K562 (cell line): ENCODE data around the gene FAM110D. TPM values are rescaled to one million over a fixed set of nuclear protein-coding genes. Genes with fewer than 3 reads are reported as not detected.
A peak's percentile ranks its signal among the peaks of the same experiment; 100 is the strongest.

Experiments
- ASH1L ChIP-seq: fragments of 450-650 bp; IDR thresholded peaks from 2 replicates; pipeline ENCODE4 v1.6.1; 2018; ENCODE audit warnings: borderline replicate concordance, mild to moderate bottlenecking, low read depth; ENCODE audit not compliant: partially characterized antibody
- ESRRA ChIP-seq: fragments of 450-650 bp; IDR thresholded peaks from 2 replicates; pipeline ENCODE4 v1.6.1; 2014; ENCODE audit warnings: low read depth, mild to moderate bottlenecking, moderate library complexity, borderline replicate concordance
- GATAD2B ChIP-seq: fragments of 450-650 bp; IDR thresholded peaks from 2 replicates; pipeline ENCODE4 v1.6.1; 2017; ENCODE audit warnings: mild to moderate bottlenecking, borderline replicate concordance
- GTF2F1 ChIP-seq: IDR thresholded peaks from 2 replicates; pipeline ENCODE4 v1.6.1; 2011; ENCODE audit warnings: low read depth, low read length, improper control_type of control experiment
- HNRNPK ChIP-seq: fragments of 200-400 bp; formaldehyde crosslinking; IDR thresholded peaks from one replicate; pipeline ENCODE4 v1.6.1; 2018; ENCODE audit warnings: mild to moderate bottlenecking, low read depth, low read length; ENCODE audit not compliant: poor library complexity, severe bottlenecking
- KAT8 ChIP-seq: fragments of 450-650 bp; IDR thresholded peaks from 2 replicates; pipeline ENCODE4 v1.6.1; 2016; ENCODE audit warnings: low read depth, mild to moderate bottlenecking
- SMAD1 ChIP-seq: fragments of 150-350 bp; IDR thresholded peaks from 2 replicates; pipeline ENCODE4 v1.6.1; 2014; ENCODE audit warnings: low read length, low read depth; ENCODE audit not compliant: partially characterized antibody
- XRCC3 ChIP-seq: fragments of 450-650 bp; IDR thresholded peaks from 2 replicates; pipeline ENCODE4 v1.6.1; 2017; ENCODE audit warnings: mild to moderate bottlenecking, moderate library complexity
- ZNF175 ChIP-seq: fragments of 200-800 bp; sonication (Bioruptor generic); IDR thresholded peaks from 2 replicates; pipeline ENCODE4 v1.6.1; 2016; ENCODE audit warnings: low read depth, mild to moderate bottlenecking, missing genetic modification characterization, missing compliant biosample characterization
- ZNF239 ChIP-seq: fragments of 250-450 bp; sonication (Bioruptor Pico); IDR thresholded peaks from 2 replicates; pipeline ENCODE4 v1.4.0; 2020; ENCODE audit warnings: mild to moderate bottlenecking
- ZNF431 ChIP-seq: sonication (generic); formaldehyde crosslinking; IDR thresholded peaks from 2 replicates; pipeline ENCODE4 v1.8.0; 2022; ENCODE audit warnings: mild to moderate bottlenecking, missing genetic modification reagents
- ZNF668 ChIP-seq: fragments of 250-450 bp; sonication (Bioruptor Pico); IDR thresholded peaks from 2 replicates; pipeline ENCODE4 v1.8.0; 2022; ENCODE audit warnings: mild to moderate bottlenecking, inconsistent platforms
- polyA plus RNA-seq, 8 experiments: library from polyadenylated mRNA; depleted of rRNA in 4 of 8; stranded (reverse) in 5 of 8; unstranded in 3 of 8; fragments of >200 nt; fragmentation: Nextera tagmentation in 2 of 8; fragmentation: Illumina TruSeq in 1 of 8; extraction: Ambion mirVana in 2 of 8; extraction: Trizol in 1 of 8; gene quantifications; 2 replicates each; pipeline versions ENCODE4 v1.2.1 to v1.2.3, GENCODE V29; 2011 to 2014; ENCODE audit warnings: inconsistent platforms in 1 of 8, missing spikeins in 1 of 8
- total RNA-seq, 7 experiments: library from RNA; depleted of rRNA in 6 of 7; stranded (reverse); fragments of >200 nt in 6 of 7; fragmentation: Illumina TruSeq in 2 of 7; extraction: Trizol in 2 of 7; gene quantifications; 2 replicates each; pipeline versions ENCODE4 v1.2.1 to v1.2.3, GENCODE V29; 2011 to 2021; ENCODE audit warnings: low replicate concordance in 1 of 7
- TF ChIP-seq, protein P1 (sequence below), 2 experiments: fragments of 450-650 bp in 1 of 2; IDR thresholded peaks; 2 replicates each; pipeline ENCODE4 v1.6.1; 2011 to 2017; ENCODE audit warnings: low read depth in 2 of 2, antibody characterized with exemption in 1 of 2, borderline replicate concordance in 1 of 2, low read length in 1 of 2, mild to moderate bottlenecking in 1 of 2, mixed read lengths in 1 of 2; ENCODE audit not compliant: control insufficient read depth in 1 of 2
- TF ChIP-seq, protein P2 (sequence below): fragments of 250-450 bp; sonication (Bioruptor Pico); IDR thresholded peaks from 2 replicates; pipeline ENCODE4 v1.5.0; 2020; ENCODE audit warnings: mild to moderate bottlenecking, borderline replicate concordance
- TF ChIP-seq, protein P3 (sequence below): sonication (generic); formaldehyde crosslinking; IDR thresholded peaks from 2 replicates; pipeline ENCODE4 v1.4.0; 2020; ENCODE audit warnings: mild to moderate bottlenecking, missing genetic modification reagents
- TF ChIP-seq, protein P4 (sequence below): fragments of 250-450 bp; sonication (Bioruptor Pico); IDR thresholded peaks from 2 replicates; pipeline ENCODE4 v1.6.1; 2021; ENCODE audit warnings: mild to moderate bottlenecking
- TF ChIP-seq, protein P5 (sequence below): sonication (generic); formaldehyde crosslinking; IDR thresholded peaks from 2 replicates; pipeline ENCODE4 v1.8.0; 2022; ENCODE audit warnings: missing genetic modification reagents, mild to moderate bottlenecking, moderate library complexity, borderline replicate concordance

The FAM110D gene
- total and polyA plus RNA-seq, 9 of the 15 experiments (the other 6 are each of a cell fraction or from before 2014, with no cell fraction given), result 0.04 to 1.1 (median 0.33) TPM

DNA sequence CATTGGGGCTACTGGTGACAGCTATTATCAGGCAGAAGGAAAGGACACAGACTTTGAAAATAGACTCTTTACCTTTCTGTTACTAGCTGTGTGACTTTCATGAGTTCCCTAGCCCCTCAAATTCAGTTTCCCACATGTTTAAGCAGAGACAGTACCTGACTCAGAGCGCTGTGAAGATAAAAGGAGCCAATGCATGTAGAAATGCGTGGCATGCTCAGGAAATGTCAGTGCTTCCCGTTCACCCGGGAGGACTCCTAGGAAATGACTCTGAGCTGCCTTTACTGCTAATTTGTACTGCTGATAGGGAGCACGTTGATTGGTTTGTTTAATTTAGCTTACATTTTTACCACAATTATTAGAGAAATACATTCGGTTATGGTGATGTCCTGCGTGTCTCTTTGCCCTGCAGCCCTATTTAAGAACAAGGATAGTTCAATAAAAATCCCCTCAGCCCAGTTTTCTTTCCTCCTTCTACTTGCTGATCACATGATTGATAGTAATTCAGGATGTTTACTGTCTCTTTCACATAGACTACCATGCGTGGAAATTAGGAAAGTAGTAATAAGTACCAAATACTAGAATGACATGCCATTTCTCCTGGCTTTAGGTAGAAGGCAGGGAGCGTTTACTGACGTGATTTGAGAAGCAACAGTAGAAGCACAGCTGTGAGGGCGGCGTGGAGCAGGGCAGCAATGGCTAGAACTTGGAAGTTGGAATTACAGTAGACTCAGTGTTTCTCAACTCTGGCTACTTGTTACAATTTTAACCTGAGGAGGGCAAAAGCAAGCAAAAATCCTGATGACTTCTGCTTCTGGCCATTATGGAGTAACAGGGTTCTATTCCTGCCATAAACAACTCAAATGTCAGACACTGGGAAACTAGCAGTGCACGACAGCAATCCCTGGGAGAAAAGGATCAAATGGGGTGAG is 31.4 kb upstream of the FAM110D start (continued):
- TF ChIP-seq, protein P1, sequence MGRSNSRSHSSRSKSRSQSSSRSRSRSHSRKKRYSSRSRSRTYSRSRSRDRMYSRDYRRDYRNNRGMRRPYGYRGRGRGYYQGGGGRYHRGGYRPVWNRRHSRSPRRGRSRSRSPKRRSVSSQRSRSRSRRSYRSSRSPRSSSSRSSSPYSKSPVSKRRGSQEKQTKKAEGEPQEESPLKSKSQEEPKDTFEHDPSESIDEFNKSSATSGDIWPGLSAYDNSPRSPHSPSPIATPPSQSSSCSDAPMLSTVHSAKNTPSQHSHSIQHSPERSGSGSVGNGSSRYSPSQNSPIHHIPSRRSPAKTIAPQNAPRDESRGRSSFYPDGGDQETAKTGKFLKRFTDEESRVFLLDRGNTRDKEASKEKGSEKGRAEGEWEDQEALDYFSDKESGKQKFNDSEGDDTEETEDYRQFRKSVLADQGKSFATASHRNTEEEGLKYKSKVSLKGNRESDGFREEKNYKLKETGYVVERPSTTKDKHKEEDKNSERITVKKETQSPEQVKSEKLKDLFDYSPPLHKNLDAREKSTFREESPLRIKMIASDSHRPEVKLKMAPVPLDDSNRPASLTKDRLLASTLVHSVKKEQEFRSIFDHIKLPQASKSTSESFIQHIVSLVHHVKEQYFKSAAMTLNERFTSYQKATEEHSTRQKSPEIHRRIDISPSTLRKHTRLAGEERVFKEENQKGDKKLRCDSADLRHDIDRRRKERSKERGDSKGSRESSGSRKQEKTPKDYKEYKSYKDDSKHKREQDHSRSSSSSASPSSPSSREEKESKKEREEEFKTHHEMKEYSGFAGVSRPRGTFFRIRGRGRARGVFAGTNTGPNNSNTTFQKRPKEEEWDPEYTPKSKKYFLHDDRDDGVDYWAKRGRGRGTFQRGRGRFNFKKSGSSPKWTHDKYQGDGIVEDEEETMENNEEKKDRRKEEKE (IDR thresholded peaks at IDR 0.05; ENCODE audit: borderline replicate concordance in 1 of 2, control insufficient read depth in 1 of 2, low read depth in 2 of 2, low read length in 1 of 2), result no peak
- TF ChIP-seq, protein P2, sequence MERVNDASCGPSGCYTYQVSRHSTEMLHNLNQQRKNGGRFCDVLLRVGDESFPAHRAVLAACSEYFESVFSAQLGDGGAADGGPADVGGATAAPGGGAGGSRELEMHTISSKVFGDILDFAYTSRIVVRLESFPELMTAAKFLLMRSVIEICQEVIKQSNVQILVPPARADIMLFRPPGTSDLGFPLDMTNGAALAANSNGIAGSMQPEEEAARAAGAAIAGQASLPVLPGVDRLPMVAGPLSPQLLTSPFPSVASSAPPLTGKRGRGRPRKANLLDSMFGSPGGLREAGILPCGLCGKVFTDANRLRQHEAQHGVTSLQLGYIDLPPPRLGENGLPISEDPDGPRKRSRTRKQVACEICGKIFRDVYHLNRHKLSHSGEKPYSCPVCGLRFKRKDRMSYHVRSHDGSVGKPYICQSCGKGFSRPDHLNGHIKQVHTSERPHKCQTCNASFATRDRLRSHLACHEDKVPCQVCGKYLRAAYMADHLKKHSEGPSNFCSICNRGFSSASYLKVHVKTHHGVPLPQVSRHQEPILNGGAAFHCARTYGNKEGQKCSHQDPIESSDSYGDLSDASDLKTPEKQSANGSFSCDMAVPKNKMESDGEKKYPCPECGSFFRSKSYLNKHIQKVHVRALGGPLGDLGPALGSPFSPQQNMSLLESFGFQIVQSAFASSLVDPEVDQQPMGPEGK (CRISPR knock-in tag), result no peak
- TF ChIP-seq ESRRA (no peak), SMAD1 (no peak), ZNF175 (CRISPR knock-in tag) (peak; percentile 85), XRCC3 (no peak), ZNF431 (CRISPR knock-in tag) (no peak), KAT8 (no peak), ZNF239 (CRISPR knock-in tag) (no peak), ASH1L (no peak), HNRNPK (no peak), GTF2F1 (no peak), GATAD2B (no peak), ZNF668 (CRISPR knock-in tag) (0 out of 2 replicates have a peak, but pooled peaks have one; percentile 69)
- TF ChIP-seq, protein P3, sequence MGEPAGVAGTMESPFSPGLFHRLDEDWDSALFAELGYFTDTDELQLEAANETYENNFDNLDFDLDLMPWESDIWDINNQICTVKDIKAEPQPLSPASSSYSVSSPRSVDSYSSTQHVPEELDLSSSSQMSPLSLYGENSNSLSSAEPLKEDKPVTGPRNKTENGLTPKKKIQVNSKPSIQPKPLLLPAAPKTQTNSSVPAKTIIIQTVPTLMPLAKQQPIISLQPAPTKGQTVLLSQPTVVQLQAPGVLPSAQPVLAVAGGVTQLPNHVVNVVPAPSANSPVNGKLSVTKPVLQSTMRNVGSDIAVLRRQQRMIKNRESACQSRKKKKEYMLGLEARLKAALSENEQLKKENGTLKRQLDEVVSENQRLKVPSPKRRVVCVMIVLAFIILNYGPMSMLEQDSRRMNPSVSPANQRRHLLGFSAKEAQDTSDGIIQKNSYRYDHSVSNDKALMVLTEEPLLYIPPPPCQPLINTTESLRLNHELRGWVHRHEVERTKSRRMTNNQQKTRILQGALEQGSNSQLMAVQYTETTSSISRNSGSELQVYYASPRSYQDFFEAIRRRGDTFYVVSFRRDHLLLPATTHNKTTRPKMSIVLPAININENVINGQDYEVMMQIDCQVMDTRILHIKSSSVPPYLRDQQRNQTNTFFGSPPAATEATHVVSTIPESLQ (CRISPR knock-in tag), result 0 out of 2 replicates have a peak, but pooled peaks have one; percentile 49
- TF ChIP-seq, protein P4, sequence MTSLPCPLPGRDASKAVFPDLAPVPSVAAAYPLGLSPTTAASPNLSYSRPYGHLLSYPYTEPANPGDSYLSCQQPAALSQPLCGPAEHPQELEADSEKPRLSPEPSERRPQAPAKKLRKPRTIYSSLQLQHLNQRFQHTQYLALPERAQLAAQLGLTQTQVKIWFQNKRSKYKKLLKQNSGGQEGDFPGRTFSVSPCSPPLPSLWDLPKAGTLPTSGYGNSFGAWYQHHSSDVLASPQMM (CRISPR knock-in tag), result no peak
- TF ChIP-seq, protein P5, sequence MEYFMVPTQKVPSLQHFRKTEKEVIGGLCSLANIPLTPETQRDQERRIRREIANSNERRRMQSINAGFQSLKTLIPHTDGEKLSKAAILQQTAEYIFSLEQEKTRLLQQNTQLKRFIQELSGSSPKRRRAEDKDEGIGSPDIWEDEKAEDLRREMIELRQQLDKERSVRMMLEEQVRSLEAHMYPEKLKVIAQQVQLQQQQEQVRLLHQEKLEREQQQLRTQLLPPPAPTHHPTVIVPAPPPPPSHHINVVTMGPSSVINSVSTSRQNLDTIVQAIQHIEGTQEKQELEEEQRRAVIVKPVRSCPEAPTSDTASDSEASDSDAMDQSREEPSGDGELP (CRISPR knock-in tag), result no peak; the same call in 1 of the 2 replicates
